ENCODE data around the gene SLC25A17. TPM values are rescaled to one million over a fixed set of nuclear protein-coding genes. Genes with fewer than 3 reads are reported as not detected.
A peak's percentile ranks its signal among the peaks of the same experiment; 100 is the strongest.
"Not testable (repeated sequence)": the region's sequence is repeated elsewhere in the genome, so short reads cannot be mapped to it uniquely, and the experiment has no call there.

The SLC25A17 gene
- polyA plus RNA-seq, 3 donors from 2014 or later: 18.5 to 26.6 (median 22.2) TPM

- H3K27ac Mint-ChIP-seq: no peak overlapping the region
- H3K4me3 Mint-ChIP-seq: no peak overlapping the region
- peaks cover 0 to under 1% (median 0%) of the 10 kb centered on the region in 3 donors for H3K27me3 Mint-ChIP-seq (ENCODE audit: low read depth in 3 of 3)
- no peaks in the 10 kb centered on the region for H3K9me3 Mint-ChIP-seq
- peaks cover 0 to 4% (median 0%) of the 10 kb centered on the region in 3 donors for H3K36me3 Mint-ChIP-seq
- DNase-seq: no peak
- no peaks in the 10 kb centered on the region for H3K4me1 Mint-ChIP-seq
These were observed 59.8 kb downstream of the SLC25A17 start for GRCh38 chr22:40759294-40759840.

GRCh38 chr22:40758851-40759250 is 60.3 kb downstream of the SLC25A17 start:
- not testable (repeated sequence) for H3K4me1 Mint-ChIP-seq; H3K36me3 Mint-ChIP-seq; H3K27me3 Mint-ChIP-seq (ENCODE audit: low read depth in 3 of 3); H3K9me3 Mint-ChIP-seq; H3K27ac Mint-ChIP-seq; H3K4me3 Mint-ChIP-seq; DNase-seq

GRCh38 chr22:40758390-40758789 is 60.8 kb downstream of the SLC25A17 start:
- H3K9me3 Mint-ChIP-seq: no peaks in the 10 kb centered on the region
- DNase-seq: no peak

GRCh38 chr22:40757071-40757470 is 62.1 kb downstream of the SLC25A17 start:
- DNase-seq: no peak
- Mint-ChIP-seq H3K36me3 (peaks cover 0 to 4% (median 0%) of the 10 kb centered on the region in 3 donors), H3K27me3 (ENCODE audit: low read depth in 3 of 3) (peaks cover 0 to 2% (median 2%) of the 10 kb centered on the region in 3 donors), H3K9me3 (no peaks in the 10 kb centered on the region), H3K4me3 (no peak overlapping the region), H3K4me1 (no peaks in the 10 kb centered on the region), H3K27ac (no peak overlapping the region)

More at GRCh38 chr22:40758390-40758789, 60.8 kb downstream of the SLC25A17 start:
- no peaks in the 10 kb centered on the region for H3K4me1 Mint-ChIP-seq
- H3K27me3 Mint-ChIP-seq (ENCODE audit: low read depth in 3 of 3): peaks cover 0 to 2% (median 2%) of the 10 kb centered on the region in 3 donors
- no peak overlapping the region for H3K27ac Mint-ChIP-seq
- no peak overlapping the region for H3K4me3 Mint-ChIP-seq
- H3K36me3 Mint-ChIP-seq: peaks cover 0 to 4% (median 0%) of the 10 kb centered on the region in 3 donors

GRCh38 chr22:40753114-40753513 is 66.0 kb downstream of the SLC25A17 start:
- no peaks in the 10 kb centered on the region for H3K9me3 Mint-ChIP-seq
- no peak overlapping the region for H3K4me3 Mint-ChIP-seq
- H3K4me1 Mint-ChIP-seq: no peaks in the 10 kb centered on the region
- H3K36me3 Mint-ChIP-seq: no peaks in the 10 kb centered on the region
- H3K27me3 Mint-ChIP-seq (ENCODE audit: low read depth in 3 of 3): peaks cover 2 to 6% (median 4%) of the 10 kb centered on the region in 3 donors
- no peak for DNase-seq
- H3K27ac Mint-ChIP-seq: no peak overlapping the region

- Mint-ChIP-seq H3K27me3 (ENCODE audit: low read depth in 3 of 3) (peaks cover 2 to 6% (median 4%) of the 10 kb centered on the region in 3 donors), H3K4me3 (no peak overlapping the region), H3K36me3 (no peaks in the 10 kb centered on the region), H3K27ac (no peak overlapping the region), H3K9me3 (no peaks in the 10 kb centered on the region), H3K4me1 (no peaks in the 10 kb centered on the region)
- DNase-seq: no peak
These were observed 67.9 kb downstream of the SLC25A17 start for GRCh38 chr22:40751250-40751649.

- no peaks in the 10 kb centered on the region for H3K4me1 Mint-ChIP-seq
- no peaks in the 10 kb centered on the region for H3K36me3 Mint-ChIP-seq
- H3K4me3 Mint-ChIP-seq: no peak overlapping the region
- H3K27ac Mint-ChIP-seq: no peak overlapping the region
- H3K27me3 Mint-ChIP-seq (ENCODE audit: low read depth in 3 of 3): peaks cover 2 to 6% (median 4%) of the 10 kb centered on the region in 3 donors
- DNase-seq: no peak
- H3K9me3 Mint-ChIP-seq: no peaks in the 10 kb centered on the region
These were observed 69.3 kb downstream of the SLC25A17 start for GRCh38 chr22:40749829-40750228.

- no peak overlapping the region for H3K4me3 Mint-ChIP-seq
- no peak overlapping the region for H3K27ac Mint-ChIP-seq
- no peaks in the 10 kb centered on the region for H3K36me3 Mint-ChIP-seq
- H3K27me3 Mint-ChIP-seq (ENCODE audit: low read depth in 3 of 3): peaks cover 2 to 5% (median 2%) of the 10 kb centered on the region in 3 donors
- H3K9me3 Mint-ChIP-seq: no peaks in the 10 kb centered on the region
- DNase-seq: no peak
- H3K4me1 Mint-ChIP-seq: no peaks in the 10 kb centered on the region
These were observed 70.5 kb downstream of the SLC25A17 start for GRCh38 chr22:40748388-40749355.

- no peaks in the 10 kb centered on the region for H3K36me3 Mint-ChIP-seq
- H3K27ac Mint-ChIP-seq: no peak overlapping the region
These were observed 71.8 kb downstream of the SLC25A17 start for GRCh38 chr22:40747361-40747760.

GRCh38 chr22:40746428-40747220 is 72.5 kb downstream of the SLC25A17 start:
- H3K4me3 Mint-ChIP-seq: no peak overlapping the region

More at GRCh38 chr22:40747361-40747760, 71.8 kb downstream of the SLC25A17 start:
- no peaks in the 10 kb centered on the region for H3K4me1 Mint-ChIP-seq
- H3K4me3 Mint-ChIP-seq: no peak overlapping the region
- H3K9me3 Mint-ChIP-seq: no peaks in the 10 kb centered on the region
- H3K27me3 Mint-ChIP-seq (ENCODE audit: low read depth in 3 of 3): peaks cover 2 to 5% (median 5%) of the 10 kb centered on the region in 3 donors
- DNase-seq: no peak

GRCh38 chr22:40743768-40744167 is 75.4 kb downstream of the SLC25A17 start:
- Mint-ChIP-seq H3K4me1 (no peaks in the 10 kb centered on the region), H3K36me3 (no peaks in the 10 kb centered on the region), H3K27me3 (ENCODE audit: low read depth in 3 of 3) (peaks cover 0 to 5% (median 2%) of the 10 kb centered on the region in 3 donors), H3K27ac (peak overlapping the region in 1 of 6 donors; percentile 65), H3K9me3 (no peaks in the 10 kb centered on the region), H3K4me3 (peak overlapping the region in 1 of 5 donors; percentile 54)
- DNase-seq: no peak

More at GRCh38 chr22:40746428-40747220, 72.5 kb downstream of the SLC25A17 start:
- Mint-ChIP-seq H3K27ac (no peak overlapping the region), H3K4me1 (no peaks in the 10 kb centered on the region), H3K36me3 (no peaks in the 10 kb centered on the region), H3K27me3 (ENCODE audit: low read depth in 3 of 3) (peaks cover 0 to 5% (median 2%) of the 10 kb centered on the region in 3 donors), H3K9me3 (no peaks in the 10 kb centered on the region)
- DNase-seq: no peak

- peaks cover 2 to 6% (median 5%) of the 10 kb centered on the region in 3 donors for H3K27me3 Mint-ChIP-seq (ENCODE audit: low read depth in 3 of 3)
- H3K9me3 Mint-ChIP-seq: no peaks in the 10 kb centered on the region
- H3K36me3 Mint-ChIP-seq: no peaks in the 10 kb centered on the region
- H3K4me1 Mint-ChIP-seq: no peaks in the 10 kb centered on the region
- DNase-seq: no peak
- no peak overlapping the region for H3K4me3 Mint-ChIP-seq
- H3K27ac Mint-ChIP-seq: no peak overlapping the region
These were observed 78.0 kb downstream of the SLC25A17 start for GRCh38 chr22:40741116-40741515.

GRCh38 chr22:40739721-40740120 is 79.4 kb downstream of the SLC25A17 start:
- Mint-ChIP-seq H3K27me3 (ENCODE audit: low read depth in 3 of 3) (peaks cover 2 to 10% (median 5%) of the 10 kb centered on the region in 3 donors), H3K4me3 (no peak overlapping the region), H3K9me3 (no peaks in the 10 kb centered on the region), H3K36me3 (no peaks in the 10 kb centered on the region), H3K4me1 (no peaks in the 10 kb centered on the region), H3K27ac (no peak overlapping the region)
- no peak for DNase-seq
